ENCODE data around the gene ADAMTSL2.

GRCh38 chr9:133540698-133541025 is 6.2 kb downstream of the ADAMTSL2 start:
- no peak for TF ChIP-seq EZH2 (IDR thresholded peaks at IDR 0.05; ENCODE audit: low read length)
- no peak for TF ChIP-seq CTCF (optimal IDR thresholded peaks at IDR 0.05 in 1 of 3, IDR thresholded peaks at IDR 0.05 in 1 of 3, conservative IDR thresholded peaks at IDR 0.05 in 1 of 3; ENCODE audit: extremely low read depth in 1 of 3, insufficient read depth in 2 of 3, low read length in 3 of 3)
